Fibroblast of skin of scalp (primary cell): Measurements from ENCODE around the gene VWCE.
"Not testable (repeated sequence)": the region's sequence is repeated elsewhere in the genome, so short reads cannot be mapped to it uniquely, and the experiment has no call there.

Experiments
- DNase-seq: peaks from one replicate; pipeline ENCODE4 v3.0.0-alpha.2; 2013

Gene VWCE

GRCh38 chr11:61280883-61281580 lies 14.1 kb downstream of the VWCE start:
- DNase-seq = no peak

- no peak for DNase-seq
Measured at GRCh38 chr11:61279934-61280659, 15.0 kb downstream of the VWCE start.

GRCh38 chr11:61278001-61278470 lies 17.1 kb downstream of the VWCE start:
- no peak for DNase-seq

GRCh38 chr11:61277186-61278000 lies 17.7 kb downstream of the VWCE start:
- DNase-seq = no peak

GRCh38 chr11:61275191-61275590 lies 19.9 kb downstream of the VWCE start:
- DNase-seq = no peak

- DNase-seq = no peak
Measured at GRCh38 chr11:61274084-61274483, 21.0 kb downstream of the VWCE start.

- no peak for DNase-seq
Measured at GRCh38 chr11:61273178-61274078, 21.7 kb downstream of the VWCE start.

- no peak for DNase-seq
Measured at GRCh38 chr11:61272731-61273130, 22.4 kb downstream of the VWCE start.

- DNase-seq = no peak
Measured at GRCh38 chr11:61270354-61271076, 24.6 kb downstream of the VWCE start.

GRCh38 chr11:61268588-61269250 lies 26.4 kb downstream of the VWCE start:
- no peak for DNase-seq

GRCh38 chr11:61267437-61267841 lies 27.7 kb downstream of the VWCE start:
- DNase-seq = no peak

GRCh38 chr11:61266602-61267001 lies 28.5 kb downstream of the VWCE start:
- peak; percentile 20 for DNase-seq

- no peak for DNase-seq
Measured at GRCh38 chr11:61265357-61265756, 29.8 kb downstream of the VWCE start.

GRCh38 chr11:61264795-61265194 lies 30.3 kb downstream of the VWCE start:
- no peak for DNase-seq

- no peak for DNase-seq
Measured at GRCh38 chr11:61264371-61264770, 30.7 kb downstream of the VWCE start.

GRCh38 chr11:61259363-61259762 lies 35.8 kb downstream of the VWCE start:
- no peak for DNase-seq

- DNase-seq = no peak
Measured at GRCh38 chr11:61258546-61258945, 36.6 kb downstream of the VWCE start.

GRCh38 chr11:61256710-61257482 lies 38.2 kb downstream of the VWCE start:
- no peak for DNase-seq

- peak; percentile 57 for DNase-seq
Measured at GRCh38 chr11:61254403-61255025, 40.6 kb downstream of the VWCE start.

GRCh38 chr11:61252332-61252731 lies 42.8 kb downstream of the VWCE start:
- not testable (repeated sequence) for DNase-seq
